Sigmoid colon (tissue), 4 donors: ENCODE results near the gene SLC15A1.

Experiments
- POLR2AphosphoS5 ChIP-seq, 4 donors: sonication (generic); formaldehyde crosslinking; IDR thresholded peaks; one replicate each; pipeline ENCODE4 v1.6.1; 2017; ENCODE audit warnings: antibody characterized with exemption in 4 of 4
- TF ChIP-seq, protein P1 (sequence below), 4 experiments: fragments of 450-650 bp in 3 of 4; fragments of 200-600 bp in 1 of 4; IDR thresholded peaks; one replicate each; pipeline ENCODE4 v1.5.1; 2016 to 2019; ENCODE audit warnings: antibody characterized with exemption in 4 of 4, mild to moderate bottlenecking in 3 of 4, moderate library complexity in 2 of 4

DNA sequence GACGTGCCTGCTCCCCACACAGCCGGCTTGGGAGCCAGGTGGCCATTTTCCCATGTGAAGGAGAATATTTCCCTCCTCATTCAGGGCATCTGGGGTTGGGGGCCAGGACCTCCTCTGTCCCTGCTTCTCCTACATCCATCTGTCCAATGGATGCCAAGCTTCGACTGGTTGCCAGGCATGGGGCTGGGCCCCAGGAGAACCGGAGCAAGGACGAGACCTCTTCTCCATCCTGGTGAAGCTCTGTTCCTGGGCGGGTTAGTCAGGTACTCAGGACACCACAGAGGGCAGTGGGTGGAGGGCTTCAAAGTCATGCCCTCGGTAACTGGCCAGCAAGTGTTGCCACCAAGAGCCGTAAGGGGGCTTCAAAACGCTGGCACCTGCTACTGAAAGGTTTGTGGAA, 22.3 kb upstream of the SLC15A1 start:
- TF ChIP-seq, protein P1, sequence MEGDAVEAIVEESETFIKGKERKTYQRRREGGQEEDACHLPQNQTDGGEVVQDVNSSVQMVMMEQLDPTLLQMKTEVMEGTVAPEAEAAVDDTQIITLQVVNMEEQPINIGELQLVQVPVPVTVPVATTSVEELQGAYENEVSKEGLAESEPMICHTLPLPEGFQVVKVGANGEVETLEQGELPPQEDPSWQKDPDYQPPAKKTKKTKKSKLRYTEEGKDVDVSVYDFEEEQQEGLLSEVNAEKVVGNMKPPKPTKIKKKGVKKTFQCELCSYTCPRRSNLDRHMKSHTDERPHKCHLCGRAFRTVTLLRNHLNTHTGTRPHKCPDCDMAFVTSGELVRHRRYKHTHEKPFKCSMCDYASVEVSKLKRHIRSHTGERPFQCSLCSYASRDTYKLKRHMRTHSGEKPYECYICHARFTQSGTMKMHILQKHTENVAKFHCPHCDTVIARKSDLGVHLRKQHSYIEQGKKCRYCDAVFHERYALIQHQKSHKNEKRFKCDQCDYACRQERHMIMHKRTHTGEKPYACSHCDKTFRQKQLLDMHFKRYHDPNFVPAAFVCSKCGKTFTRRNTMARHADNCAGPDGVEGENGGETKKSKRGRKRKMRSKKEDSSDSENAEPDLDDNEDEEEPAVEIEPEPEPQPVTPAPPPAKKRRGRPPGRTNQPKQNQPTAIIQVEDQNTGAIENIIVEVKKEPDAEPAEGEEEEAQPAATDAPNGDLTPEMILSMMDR (IDR thresholded peaks at IDR 0.05): no peak
- TF ChIP-seq POLR2AphosphoS5 (IDR thresholded peaks at IDR 0.05): no peak
